ENCODE data around the gene FGG. TPM values are rescaled to one million over a fixed set of nuclear protein-coding genes. Genes with fewer than 3 reads are reported as not detected.

The FGG gene
- total and polyA plus RNA-seq, 2 donors (not counting 1 experiment from before 2014, with no cell fraction given), result not detected

DNA sequence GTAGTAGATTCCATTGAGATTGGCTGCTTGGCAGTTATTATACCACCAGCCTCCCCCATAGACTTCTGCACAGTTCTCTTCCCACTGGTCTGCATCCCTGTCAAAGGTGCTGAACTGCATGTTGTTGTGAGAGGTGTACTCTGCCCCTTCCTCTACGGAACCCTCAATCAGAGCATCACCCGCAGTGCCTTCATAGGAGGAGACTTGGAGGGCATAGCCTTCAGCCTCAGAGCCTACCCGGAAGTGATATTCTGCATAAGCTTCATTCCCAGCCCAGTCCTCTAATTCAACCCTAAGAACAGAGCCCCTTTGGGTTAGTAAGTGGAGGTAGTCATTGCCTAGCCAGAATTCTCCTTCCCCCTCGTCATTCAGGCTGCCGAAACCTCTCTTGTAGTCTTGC is 28.2 kb downstream of the FGG start:
- intact Hi-C loops (cut with micrococcal nuclease), result no loop called here
- no peak overlapping the region for H3K4me3 Mint-ChIP-seq
- H3K27me3 Mint-ChIP-seq, result peaks cover 17% of the 10 kb centered on the region
- DNase-seq, result no peak
- peaks cover 0 to 6% (median 0%) of the 10 kb centered on the region in 4 experiments for H3K27me3 ChIP-seq (replicated peaks in 1 of 4; ENCODE audit: control extremely low read depth in 1 of 4, control insufficient read depth in 3 of 4, insufficient read depth in 4 of 4, low read length in 3 of 4)
- H3K36me3 ChIP-seq (replicated peaks in 1 of 2; ENCODE audit: control extremely low read depth in 1 of 2, control insufficient read depth in 1 of 2, extremely low read depth in 1 of 2, insufficient read depth in 2 of 2, low read length in 1 of 2), result no peaks in the 10 kb centered on the region
- no peak overlapping the region for H3K9ac ChIP-seq (ENCODE audit: low read length)
- H4K20me1 ChIP-seq (ENCODE audit: control insufficient read depth, insufficient read depth, low read length, poor library complexity, severe bottlenecking), result no peaks in the 10 kb centered on the region
- H3K4me3 ChIP-seq (ENCODE audit: control extremely low read depth in 1 of 5, extremely low read depth in 1 of 5, insufficient read depth in 1 of 5, low read depth in 2 of 5, low read length in 4 of 5), result no peak overlapping the region
- ATAC-seq (ENCODE audit: low read depth), result no peak
- ChIA-PET CTCF (no interaction called here), POLR2A (no interaction called here)
- H3K4me2 ChIP-seq (replicated peaks; ENCODE audit: low read depth, low read length, poor library complexity, severe bottlenecking), result no peak overlapping the region
- H3K79me2 ChIP-seq (ENCODE audit: control insufficient read depth, insufficient read depth, low read length), result no peaks in the 10 kb centered on the region
- WGBS (ENCODE audit: insufficient coverage), result no CpG with 5 or more reads among the region's 5 CpGs
- H3K27ac ChIP-seq (ENCODE audit: low read length in 2 of 2), result no peak overlapping the region
- peaks cover 0 to 1% (median 0%) of the 10 kb centered on the region in 3 donors for H3K9me3 ChIP-seq (ENCODE audit: control extremely low read depth in 1 of 3, control insufficient read depth in 2 of 3, insufficient read depth in 1 of 3, low read length in 2 of 3)
- H3K4me1 ChIP-seq (ENCODE audit: control insufficient read depth in 2 of 2, insufficient read depth in 2 of 2, low read length in 2 of 2), result no peaks in the 10 kb centered on the region
- no peak overlapping the region for H3K27ac Mint-ChIP-seq
- no peaks in the 10 kb centered on the region for H3K4me1 Mint-ChIP-seq
- no peak for TF ChIP-seq EZH2 (IDR thresholded peaks at IDR 0.05; ENCODE audit: borderline replicate concordance, insufficient read depth, low read depth, low read length, poor library complexity, severe bottlenecking)
- TF ChIP-seq, protein P1, sequence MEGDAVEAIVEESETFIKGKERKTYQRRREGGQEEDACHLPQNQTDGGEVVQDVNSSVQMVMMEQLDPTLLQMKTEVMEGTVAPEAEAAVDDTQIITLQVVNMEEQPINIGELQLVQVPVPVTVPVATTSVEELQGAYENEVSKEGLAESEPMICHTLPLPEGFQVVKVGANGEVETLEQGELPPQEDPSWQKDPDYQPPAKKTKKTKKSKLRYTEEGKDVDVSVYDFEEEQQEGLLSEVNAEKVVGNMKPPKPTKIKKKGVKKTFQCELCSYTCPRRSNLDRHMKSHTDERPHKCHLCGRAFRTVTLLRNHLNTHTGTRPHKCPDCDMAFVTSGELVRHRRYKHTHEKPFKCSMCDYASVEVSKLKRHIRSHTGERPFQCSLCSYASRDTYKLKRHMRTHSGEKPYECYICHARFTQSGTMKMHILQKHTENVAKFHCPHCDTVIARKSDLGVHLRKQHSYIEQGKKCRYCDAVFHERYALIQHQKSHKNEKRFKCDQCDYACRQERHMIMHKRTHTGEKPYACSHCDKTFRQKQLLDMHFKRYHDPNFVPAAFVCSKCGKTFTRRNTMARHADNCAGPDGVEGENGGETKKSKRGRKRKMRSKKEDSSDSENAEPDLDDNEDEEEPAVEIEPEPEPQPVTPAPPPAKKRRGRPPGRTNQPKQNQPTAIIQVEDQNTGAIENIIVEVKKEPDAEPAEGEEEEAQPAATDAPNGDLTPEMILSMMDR (IDR thresholded peaks at IDR 0.05), result no peak
- H3K9me3 Mint-ChIP-seq (ENCODE audit: insufficient read depth), result no peaks in the 10 kb centered on the region
- H2AFZ ChIP-seq (ENCODE audit: insufficient read depth, low read depth, low read length, poor library complexity, severe bottlenecking), result no peak overlapping the region

- H3K27ac ChIP-seq (ENCODE audit: low read length in 2 of 2), result no peak overlapping the region
- H3K27ac Mint-ChIP-seq, result no peak overlapping the region
- peaks cover 0 to 6% (median 0%) of the 10 kb centered on the region in 4 experiments for H3K27me3 ChIP-seq (replicated peaks in 1 of 4; ENCODE audit: control extremely low read depth in 1 of 4, control insufficient read depth in 3 of 4, insufficient read depth in 4 of 4, low read length in 3 of 4)
- no peak overlapping the region for H3K4me3 ChIP-seq (ENCODE audit: control extremely low read depth in 1 of 5, extremely low read depth in 1 of 5, insufficient read depth in 1 of 5, low read depth in 2 of 5, low read length in 4 of 5)
- ATAC-seq (ENCODE audit: low read depth) (no peak), DNase-seq (no peak)
- ChIA-PET CTCF (no interaction called here), POLR2A (no interaction called here)
- H3K36me3 ChIP-seq (replicated peaks in 1 of 2; ENCODE audit: control extremely low read depth in 1 of 2, control insufficient read depth in 1 of 2, extremely low read depth in 1 of 2, insufficient read depth in 2 of 2, low read length in 1 of 2), result no peaks in the 10 kb centered on the region
- no peak for TF ChIP-seq EZH2 (IDR thresholded peaks at IDR 0.05; ENCODE audit: borderline replicate concordance, insufficient read depth, low read depth, low read length, poor library complexity, severe bottlenecking)
- TF ChIP-seq, protein P1 (IDR thresholded peaks at IDR 0.05), result no peak
- H3K27me3 Mint-ChIP-seq, result peaks cover 21% of the 10 kb centered on the region
- H3K9me3 Mint-ChIP-seq (ENCODE audit: insufficient read depth), result no peaks in the 10 kb centered on the region
- no peaks in the 10 kb centered on the region for H3K79me2 ChIP-seq (ENCODE audit: control insufficient read depth, insufficient read depth, low read length)
- H2AFZ ChIP-seq (ENCODE audit: insufficient read depth, low read depth, low read length, poor library complexity, severe bottlenecking), result no peak overlapping the region
- H4K20me1 ChIP-seq (ENCODE audit: control insufficient read depth, insufficient read depth, low read length, poor library complexity, severe bottlenecking), result no peaks in the 10 kb centered on the region
- intact Hi-C loops (cut with micrococcal nuclease), result no loop called here
- no peaks in the 10 kb centered on the region for H3K4me1 ChIP-seq (ENCODE audit: control insufficient read depth in 2 of 2, insufficient read depth in 2 of 2, low read length in 2 of 2)
- no peak overlapping the region for H3K4me2 ChIP-seq (replicated peaks; ENCODE audit: low read depth, low read length, poor library complexity, severe bottlenecking)
- peaks cover 0 to 1% (median 0%) of the 10 kb centered on the region in 3 donors for H3K9me3 ChIP-seq (ENCODE audit: control extremely low read depth in 1 of 3, control insufficient read depth in 2 of 3, insufficient read depth in 1 of 3, low read length in 2 of 3)
- no peaks in the 10 kb centered on the region for H3K4me1 Mint-ChIP-seq
- no peak overlapping the region for H3K4me3 Mint-ChIP-seq
- H3K9ac ChIP-seq (ENCODE audit: low read length), result no peak overlapping the region
These were observed 28.8 kb downstream of the FGG start for GRCh38 chr4:154583677-154584076.

All from B cell (primary cell).